Uterus (tissue), 2 donors: Measurements from ENCODE around the gene DNAJB14.

Experiments
- POLR2A ChIP-seq, 2 donors: fragments of 450-650 bp; IDR thresholded peaks; one replicate each; pipeline ENCODE4 v1.6.1; 2016; ENCODE audit warnings: antibody characterized with exemption in 2 of 2, mild to moderate bottlenecking in 1 of 2, moderate library complexity in 1 of 2
- TF ChIP-seq, protein P1 (sequence below), 4 experiments: fragments of 200-600 bp in 2 of 4; fragments of 450-650 bp in 2 of 4; sonication (generic) in 2 of 4; IDR thresholded peaks; one replicate each; pipeline ENCODE4 v1.5.1; 2016 to 2019; ENCODE audit warnings: antibody characterized with exemption in 4 of 4, mild to moderate bottlenecking in 2 of 4, moderate library complexity in 1 of 4

DNA sequence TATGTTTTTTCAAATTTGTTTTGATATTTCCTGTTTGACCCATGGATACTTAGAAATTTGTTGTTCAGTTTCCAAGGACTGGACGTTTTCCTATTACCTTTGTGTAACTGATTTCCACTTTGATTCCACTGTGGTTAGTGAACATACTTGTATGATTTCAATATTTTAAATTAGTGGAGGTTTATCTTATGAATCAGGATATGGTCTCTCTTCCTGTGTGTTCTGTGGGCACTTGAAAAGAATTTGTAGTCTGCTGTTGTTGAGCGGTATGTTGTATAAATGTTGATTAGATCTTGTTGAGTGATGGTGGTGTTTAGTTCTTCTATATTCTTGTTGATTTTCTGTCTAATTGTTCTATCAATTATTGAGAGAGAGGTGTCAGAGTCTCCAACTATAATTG lies 31.0 kb downstream of the DNAJB14 start:
- TF ChIP-seq, protein P1, sequence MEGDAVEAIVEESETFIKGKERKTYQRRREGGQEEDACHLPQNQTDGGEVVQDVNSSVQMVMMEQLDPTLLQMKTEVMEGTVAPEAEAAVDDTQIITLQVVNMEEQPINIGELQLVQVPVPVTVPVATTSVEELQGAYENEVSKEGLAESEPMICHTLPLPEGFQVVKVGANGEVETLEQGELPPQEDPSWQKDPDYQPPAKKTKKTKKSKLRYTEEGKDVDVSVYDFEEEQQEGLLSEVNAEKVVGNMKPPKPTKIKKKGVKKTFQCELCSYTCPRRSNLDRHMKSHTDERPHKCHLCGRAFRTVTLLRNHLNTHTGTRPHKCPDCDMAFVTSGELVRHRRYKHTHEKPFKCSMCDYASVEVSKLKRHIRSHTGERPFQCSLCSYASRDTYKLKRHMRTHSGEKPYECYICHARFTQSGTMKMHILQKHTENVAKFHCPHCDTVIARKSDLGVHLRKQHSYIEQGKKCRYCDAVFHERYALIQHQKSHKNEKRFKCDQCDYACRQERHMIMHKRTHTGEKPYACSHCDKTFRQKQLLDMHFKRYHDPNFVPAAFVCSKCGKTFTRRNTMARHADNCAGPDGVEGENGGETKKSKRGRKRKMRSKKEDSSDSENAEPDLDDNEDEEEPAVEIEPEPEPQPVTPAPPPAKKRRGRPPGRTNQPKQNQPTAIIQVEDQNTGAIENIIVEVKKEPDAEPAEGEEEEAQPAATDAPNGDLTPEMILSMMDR (IDR thresholded peaks at IDR 0.05): no peak
- TF ChIP-seq POLR2A (IDR thresholded peaks at IDR 0.05): no peak
